PFSK-1 (cell line): Measurements from ENCODE around the gene EIF1AX. TPM values are rescaled to one million over a fixed set of nuclear protein-coding genes. Genes with fewer than 3 reads are reported as not detected.
A peak's percentile ranks its signal among the peaks of the same experiment; 100 is the strongest.

Source experiments
- FOXP2 ChIP-seq: optimal IDR thresholded peaks from 2 replicates; pipeline ENCODE3; 2011; ENCODE audit warnings: borderline replicate concordance, control low read depth, inconsistent platforms; ENCODE audit not compliant: insufficient read depth; ENCODE audit errors: extremely low read length, extremely low read depth
- POLR2AphosphoS5 ChIP-seq: IDR thresholded peaks from 2 replicates; pipeline ENCODE4 v1.6.1; 2012; ENCODE audit warnings: low read depth, mild to moderate bottlenecking, control low read depth, low read length, moderate library complexity
- SIN3A ChIP-seq: IDR thresholded peaks from 2 replicates; pipeline ENCODE4 v1.6.1; 2012; ENCODE audit warnings: mild to moderate bottlenecking, low read length, moderate library complexity, borderline replicate concordance; ENCODE audit not compliant: insufficient read depth
- TAF1 ChIP-seq: IDR thresholded peaks from 2 replicates; pipeline ENCODE4 v1.6.1; 2012; ENCODE audit warnings: low read length, control low read depth, borderline replicate concordance; ENCODE audit not compliant: insufficient read depth
- polyA plus RNA-seq: library from polyadenylated mRNA; unstranded; fragments of >200 nt; gene quantifications from one replicate; pipeline ENCODE4 v1.2.1, GENCODE V29; 2012; ENCODE audit warnings: low read depth, missing spikeins; ENCODE audit not compliant: insufficient read length
- TF ChIP-seq, protein P1 (sequence below), 2 experiments: IDR thresholded peaks; 2 replicates each; pipeline versions ENCODE4 v1.6.1 to v1.8.0; 2011 to 2012; ENCODE audit warnings: low read depth in 2 of 2, low read length in 2 of 2, control low read depth in 1 of 2, inconsistent platforms in 1 of 2, mild to moderate bottlenecking in 1 of 2, moderate library complexity in 1 of 2; ENCODE audit not compliant: insufficient read depth in 1 of 2

EIF1AX gene, protein sequence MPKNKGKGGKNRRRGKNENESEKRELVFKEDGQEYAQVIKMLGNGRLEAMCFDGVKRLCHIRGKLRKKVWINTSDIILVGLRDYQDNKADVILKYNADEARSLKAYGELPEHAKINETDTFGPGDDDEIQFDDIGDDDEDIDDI
- polyA plus RNA-seq, result 110 TPM

GRCh38 chrX:20141281-20142220 lies at the start of gene EIF1AX:
EIF1AX (minus strand) TSS chrX:20141838; CDS start chrX:20141640, 198 bp downstream.
- TF ChIP-seq TAF1, result peak; percentile 18; the same call in 1 of the 2 replicates
- TF ChIP-seq, protein P1, sequence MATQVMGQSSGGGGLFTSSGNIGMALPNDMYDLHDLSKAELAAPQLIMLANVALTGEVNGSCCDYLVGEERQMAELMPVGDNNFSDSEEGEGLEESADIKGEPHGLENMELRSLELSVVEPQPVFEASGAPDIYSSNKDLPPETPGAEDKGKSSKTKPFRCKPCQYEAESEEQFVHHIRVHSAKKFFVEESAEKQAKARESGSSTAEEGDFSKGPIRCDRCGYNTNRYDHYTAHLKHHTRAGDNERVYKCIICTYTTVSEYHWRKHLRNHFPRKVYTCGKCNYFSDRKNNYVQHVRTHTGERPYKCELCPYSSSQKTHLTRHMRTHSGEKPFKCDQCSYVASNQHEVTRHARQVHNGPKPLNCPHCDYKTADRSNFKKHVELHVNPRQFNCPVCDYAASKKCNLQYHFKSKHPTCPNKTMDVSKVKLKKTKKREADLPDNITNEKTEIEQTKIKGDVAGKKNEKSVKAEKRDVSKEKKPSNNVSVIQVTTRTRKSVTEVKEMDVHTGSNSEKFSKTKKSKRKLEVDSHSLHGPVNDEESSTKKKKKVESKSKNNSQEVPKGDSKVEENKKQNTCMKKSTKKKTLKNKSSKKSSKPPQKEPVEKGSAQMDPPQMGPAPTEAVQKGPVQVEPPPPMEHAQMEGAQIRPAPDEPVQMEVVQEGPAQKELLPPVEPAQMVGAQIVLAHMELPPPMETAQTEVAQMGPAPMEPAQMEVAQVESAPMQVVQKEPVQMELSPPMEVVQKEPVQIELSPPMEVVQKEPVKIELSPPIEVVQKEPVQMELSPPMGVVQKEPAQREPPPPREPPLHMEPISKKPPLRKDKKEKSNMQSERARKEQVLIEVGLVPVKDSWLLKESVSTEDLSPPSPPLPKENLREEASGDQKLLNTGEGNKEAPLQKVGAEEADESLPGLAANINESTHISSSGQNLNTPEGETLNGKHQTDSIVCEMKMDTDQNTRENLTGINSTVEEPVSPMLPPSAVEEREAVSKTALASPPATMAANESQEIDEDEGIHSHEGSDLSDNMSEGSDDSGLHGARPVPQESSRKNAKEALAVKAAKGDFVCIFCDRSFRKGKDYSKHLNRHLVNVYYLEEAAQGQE (IDR thresholded peaks at IDR 0.05; ENCODE audit: insufficient read depth in 1 of 2, low read depth in 2 of 2, low read length in 2 of 2), result no peak
- TF ChIP-seq POLR2AphosphoS5, result peak; percentile 68
- no peak; the same call in 1 of the 2 replicates for TF ChIP-seq SIN3A
- peak; percentile 75 for TF ChIP-seq FOXP2

DNA sequence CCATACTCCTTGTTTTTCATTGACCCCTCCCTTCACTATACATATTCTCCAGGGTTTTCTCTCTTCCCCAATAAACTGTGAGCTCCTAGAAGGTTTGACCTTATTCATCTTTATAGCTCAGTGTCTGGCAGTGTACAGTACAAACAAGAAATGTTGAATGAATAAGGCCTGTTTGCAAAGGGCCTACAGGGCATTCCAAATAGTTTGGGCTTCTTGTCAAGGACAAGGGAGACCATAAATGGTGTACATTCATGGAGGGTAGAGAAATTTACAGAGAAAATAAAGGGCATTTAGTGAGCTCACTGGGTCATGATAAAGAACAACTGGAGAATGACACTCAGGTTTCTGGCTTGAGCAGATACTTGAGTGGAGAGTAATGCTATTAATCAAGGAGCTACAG lies 47.5 kb upstream of the EIF1AX start:
- TF ChIP-seq TAF1, result no peak
- TF ChIP-seq FOXP2, result no peak
- no peak for TF ChIP-seq POLR2AphosphoS5
- TF ChIP-seq, protein P1 (IDR thresholded peaks at IDR 0.05; ENCODE audit: insufficient read depth in 1 of 2, low read depth in 2 of 2, low read length in 2 of 2), result no peak
- TF ChIP-seq SIN3A, result no peak

DNA sequence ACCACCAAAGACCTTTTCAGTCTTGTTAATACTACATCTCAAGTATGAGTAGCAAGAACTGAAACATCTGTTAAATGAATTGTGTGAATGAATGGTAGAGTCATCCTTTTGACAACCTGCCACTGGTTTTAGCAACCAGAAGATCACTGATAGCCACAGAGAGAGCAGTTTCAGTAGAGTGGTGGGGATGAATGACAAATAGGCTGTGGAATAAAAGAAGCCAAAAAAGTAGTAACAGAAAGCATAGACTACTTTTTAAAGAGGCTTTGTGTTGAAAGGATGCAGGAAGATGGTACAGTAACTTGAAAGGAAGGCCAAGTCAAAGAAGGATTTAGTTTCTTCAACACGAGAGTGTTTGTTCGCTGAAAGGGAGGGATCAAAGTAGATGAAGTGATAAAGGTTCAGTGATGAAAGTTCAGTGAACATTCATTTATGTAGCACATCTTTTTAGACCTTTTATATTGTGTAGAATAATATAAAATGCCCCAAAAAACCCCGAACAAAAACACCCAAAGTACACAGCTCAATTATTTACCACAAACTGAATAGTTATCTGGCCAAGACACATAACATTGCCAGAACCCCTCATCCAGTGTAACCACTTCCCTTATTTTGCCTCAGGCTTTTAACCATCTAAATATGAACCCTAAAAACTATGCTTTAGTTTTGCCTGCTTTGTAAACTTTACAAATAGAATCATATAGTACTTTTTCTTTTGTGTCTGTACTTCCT lies 40.1 kb upstream of the EIF1AX start:
- TF ChIP-seq, protein P1 (IDR thresholded peaks at IDR 0.05; ENCODE audit: insufficient read depth in 1 of 2, low read depth in 2 of 2, low read length in 2 of 2), result no peak
- no peak for TF ChIP-seq POLR2AphosphoS5
- no peak for TF ChIP-seq SIN3A
- TF ChIP-seq TAF1, result no peak
- no peak for TF ChIP-seq FOXP2

GRCh38 chrX:20177093-20177492 lies 35.5 kb upstream of the EIF1AX start:
- TF ChIP-seq, protein P1 (IDR thresholded peaks at IDR 0.05; ENCODE audit: insufficient read depth in 1 of 2, low read depth in 2 of 2, low read length in 2 of 2), result no peak
- TF ChIP-seq TAF1 (no peak), FOXP2 (no peak), POLR2AphosphoS5 (no peak), SIN3A (no peak)
